Activated CD8-positive, alpha-beta T cell treated with anti-CD3 and anti-CD28 coated beads, Interleukin-2, amount 10 ng/mL, durations not matched to agents 7 days and 5 days (primary cell): ENCODE results near the gene NOL4L. TPM values are rescaled to one million over a fixed set of nuclear protein-coding genes. Genes with fewer than 3 reads are reported as not detected.
A peak's percentile ranks its signal among the peaks of the same experiment; 100 is the strongest.
"Not testable (repeated sequence)": the region's sequence is repeated elsewhere in the genome, so short reads cannot be mapped to it uniquely, and the experiment has no call there.

Experiments
- ATAC-seq: fragments of 150-1000 bp; cut with Tn5 transposase; one replicate; pipeline ENCODE4 v1.10.0; 2021; ENCODE audit warnings: moderate library complexity
- CTCF ChIA-PET: fragments of 350-600 bp; sonication (Branson Sonifier 250); formaldehyde crosslinking; loops from one replicate; lab custom pipeline; 2021; ENCODE audit warnings: antibody characterized with exemption; lab: Charles Lee
- POLR2A ChIA-PET: fragments of 350-600 bp; sonication (Branson Sonifier 250); formaldehyde crosslinking; loops from one replicate; lab custom pipeline; 2021; ENCODE audit warnings: antibody characterized with exemption; lab: Charles Lee
- DNase-seq: peaks from one replicate; pipeline ENCODE4 v3.0.0-alpha.2; 2020
- H3K27ac Mint-ChIP-seq: one replicate; pipeline ENCODE4 v1.8.0; 2021; ENCODE audit warnings: mild to moderate bottlenecking, mixed read lengths
- H3K27me3 Mint-ChIP-seq: one replicate; pipeline ENCODE4 v1.8.0; 2021; ENCODE audit warnings: low read depth, mixed read lengths
- H3K36me3 Mint-ChIP-seq: one replicate; pipeline ENCODE4 v1.8.0; 2021; ENCODE audit warnings: low read depth, mixed read lengths
- H3K4me1 Mint-ChIP-seq: one replicate; pipeline ENCODE4 v1.8.0; 2021; ENCODE audit warnings: low read depth, mixed read lengths
- H3K4me3 Mint-ChIP-seq: one replicate; pipeline ENCODE4 v1.8.0; 2021; ENCODE audit warnings: mild to moderate bottlenecking, mixed read lengths
- H3K9me3 Mint-ChIP-seq: one replicate; pipeline ENCODE4 v1.8.0; 2022; ENCODE audit warnings: mixed read lengths; ENCODE audit not compliant: insufficient read depth
- total RNA-seq, 2 experiments: library from RNA; stranded (reverse); gene quantifications; one replicate each; pipeline ENCODE4 v1.2.3, GENCODE V29; 2021

Gene NOL4L
- total RNA-seq, 2 experiments from 2014 or later, result 22.2 to 24.5 TPM

DNA sequence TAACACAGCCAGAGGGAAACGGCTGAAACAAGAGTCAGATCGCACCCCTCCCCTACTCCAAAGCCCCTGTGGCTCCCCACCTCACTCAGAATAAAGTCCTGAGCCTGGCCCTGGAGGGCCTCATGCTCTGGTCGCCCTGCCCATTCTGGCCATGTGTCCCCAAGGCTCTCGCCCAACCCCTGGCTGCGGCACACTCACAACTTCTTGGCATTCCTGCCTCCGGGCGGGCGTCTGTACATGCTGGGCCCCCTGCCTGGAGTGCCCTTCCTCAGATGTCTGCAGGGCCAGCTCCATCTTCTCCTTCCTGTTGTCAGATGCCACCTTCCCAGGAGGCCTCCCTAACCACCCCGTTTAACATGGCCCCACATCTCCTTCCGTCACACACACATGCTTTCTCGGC is 17.1 kb upstream of the NOL4L start:
- H3K36me3 Mint-ChIP-seq, result no peaks in the 10 kb centered on the region
- ChIA-PET CTCF (no interaction called here), POLR2A (no interaction called here)
- no peak for ATAC-seq
- no peaks in the 10 kb centered on the region for H3K9me3 Mint-ChIP-seq
- no peak for DNase-seq
- peaks cover 3% of the 10 kb centered on the region for H3K4me1 Mint-ChIP-seq
- H3K4me3 Mint-ChIP-seq, result no peak overlapping the region
- no peak overlapping the region for H3K27ac Mint-ChIP-seq
- H3K27me3 Mint-ChIP-seq, result peaks cover 3% of the 10 kb centered on the region

DNA sequence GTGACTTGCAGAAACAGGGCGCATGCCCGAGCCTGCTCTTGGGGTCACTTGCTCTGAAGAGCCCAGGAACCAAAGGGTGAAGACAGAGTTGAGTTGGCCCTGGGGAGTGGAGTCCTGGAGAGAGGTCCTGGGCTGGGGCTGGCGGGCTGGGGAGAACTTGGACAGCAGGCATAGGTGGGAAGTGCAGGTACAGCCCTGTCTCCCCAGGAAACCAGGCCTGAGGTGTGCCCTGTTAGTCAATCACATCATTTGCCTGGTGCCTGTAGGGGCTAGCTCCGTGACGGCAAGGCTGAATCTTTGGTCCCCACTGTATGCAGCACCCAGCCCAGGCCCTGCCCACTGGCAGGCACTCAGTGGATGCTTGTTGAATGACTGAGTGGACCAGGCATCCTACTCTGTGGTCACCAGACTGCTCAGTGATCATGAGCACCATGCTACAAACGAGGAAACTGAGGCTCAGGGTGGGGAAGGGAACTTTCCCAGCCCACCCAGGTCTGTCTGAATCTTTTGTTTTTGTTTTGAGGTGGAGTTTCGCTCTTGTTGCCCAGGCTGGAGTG is 15.6 kb upstream of the NOL4L start:
- peaks cover 11% of the 10 kb centered on the region for H3K4me1 Mint-ChIP-seq
- ChIA-PET CTCF (interaction anchor here (1.0 kb wide), 1 partner anchor 87 kb away, joined by 3 read pairs; no protein-coding TSS in a partner anchor), POLR2A (interaction anchor here (0.8 kb wide), 1 partner anchor 30 kb away, joined by 3 read pairs; no protein-coding TSS in a partner anchor)
- no peak overlapping the region for H3K27ac Mint-ChIP-seq
- no peaks in the 10 kb centered on the region for H3K9me3 Mint-ChIP-seq
- ATAC-seq (no peak), DNase-seq (no peak)
- peaks cover 3% of the 10 kb centered on the region for H3K27me3 Mint-ChIP-seq
- no peaks in the 10 kb centered on the region for H3K36me3 Mint-ChIP-seq
- no peak overlapping the region for H3K4me3 Mint-ChIP-seq

DNA sequence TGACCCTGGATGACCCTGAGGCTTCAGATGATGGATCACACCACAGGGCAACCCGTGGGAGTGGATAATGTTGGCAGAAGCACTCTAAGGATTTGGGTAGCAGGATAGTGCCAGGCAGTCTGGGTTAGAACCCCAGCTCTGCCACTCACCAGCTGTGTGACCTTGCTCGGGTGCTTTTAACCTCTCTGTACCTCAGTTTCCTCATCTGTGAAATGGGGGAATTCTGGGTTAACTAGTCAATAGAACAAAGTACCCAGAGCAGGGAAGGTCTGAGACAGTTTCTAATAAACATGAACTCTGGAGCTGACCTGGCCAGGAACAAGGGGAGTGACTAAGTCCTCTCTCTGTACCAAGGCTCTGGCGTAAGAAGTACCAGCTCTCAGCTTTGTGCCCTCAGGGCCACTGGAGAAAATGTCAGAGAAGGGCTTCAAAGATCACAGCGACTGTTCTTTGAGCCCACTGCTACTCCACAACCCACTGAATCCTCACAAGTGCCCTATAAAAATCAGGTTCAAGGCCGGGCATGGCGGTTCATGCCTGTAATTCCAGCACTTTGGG is 14.7 kb upstream of the NOL4L start:
- ChIA-PET POLR2A (no interaction called here), CTCF (no interaction called here)
- H3K36me3 Mint-ChIP-seq, result no peaks in the 10 kb centered on the region
- peaks cover 3% of the 10 kb centered on the region for H3K27me3 Mint-ChIP-seq
- H3K4me3 Mint-ChIP-seq, result no peak overlapping the region
- no peak for ATAC-seq
- peaks cover 11% of the 10 kb centered on the region for H3K4me1 Mint-ChIP-seq
- no peak overlapping the region for H3K27ac Mint-ChIP-seq
- H3K9me3 Mint-ChIP-seq, result no peaks in the 10 kb centered on the region
- DNase-seq, result no peak

DNA sequence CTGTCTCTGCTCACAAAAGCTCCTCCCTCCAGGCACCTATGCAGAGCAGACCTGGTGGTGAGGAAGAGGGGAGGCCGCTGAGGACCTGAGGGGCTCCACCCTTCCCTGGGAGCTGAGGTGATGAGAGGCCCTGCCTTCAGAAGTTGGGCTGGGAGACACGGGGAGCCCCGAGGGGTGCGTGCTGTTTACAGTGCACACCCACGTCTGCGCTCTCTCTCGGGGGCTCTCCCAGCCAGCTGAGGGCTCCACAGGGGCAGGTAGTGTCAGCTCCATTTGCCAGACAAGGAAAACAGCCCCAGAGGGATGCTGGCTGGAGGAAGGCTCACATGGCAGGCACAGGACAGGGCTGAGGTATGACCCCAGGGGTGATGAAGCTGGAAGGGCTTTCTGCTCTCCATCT is 13.5 kb upstream of the NOL4L start:
- Mint-ChIP-seq H3K9me3 (no peaks in the 10 kb centered on the region), H3K4me3 (no peak overlapping the region), H3K4me1 (peaks cover 11% of the 10 kb centered on the region), H3K36me3 (no peaks in the 10 kb centered on the region), H3K27me3 (peaks cover 3% of the 10 kb centered on the region), H3K27ac (no peak overlapping the region)
- DNase-seq, result no peak
- POLR2A ChIA-PET, result no interaction called here
- CTCF ChIA-PET, result interaction anchor here (1.2 to 1.3 kb wide), 2 partner anchors 12 to 54 kb away, joined by 3 read pairs; no protein-coding TSS in a partner anchor
- ATAC-seq, result no peak

GRCh38 chr20:32597714-32598113 is 12.6 kb upstream of the NOL4L start:
- no peak for DNase-seq

GRCh38 chr20:32596681-32597252 is 11.6 kb upstream of the NOL4L start:
- no peak overlapping the region for H3K4me3 Mint-ChIP-seq
- peaks cover 16% of the 10 kb centered on the region for H3K4me1 Mint-ChIP-seq
- peaks cover 3% of the 10 kb centered on the region for H3K27me3 Mint-ChIP-seq
- ATAC-seq (peak; percentile 33), DNase-seq (no peak)
- H3K27ac Mint-ChIP-seq, result no peak overlapping the region
- no peaks in the 10 kb centered on the region for H3K9me3 Mint-ChIP-seq
- ChIA-PET POLR2A (interaction anchor here (0.9 kb wide), 1 partner anchor 57 kb away, joined by 3 read pairs; no protein-coding TSS in a partner anchor), CTCF (no interaction called here)
- H3K36me3 Mint-ChIP-seq, result no peaks in the 10 kb centered on the region

More at GRCh38 chr20:32597714-32598113, 12.6 kb upstream of the NOL4L start:
- ChIA-PET POLR2A (interaction anchor here (0.5 kb wide), 1 partner anchor 703 kb away, joined by 3 read pairs; no protein-coding TSS in a partner anchor), CTCF (interaction anchor here (1.2 kb wide), 1 partner anchor 11 kb away, joined by 3 read pairs; no protein-coding TSS in a partner anchor)
- H3K4me3 Mint-ChIP-seq, result no peak overlapping the region
- peaks cover 3% of the 10 kb centered on the region for H3K27me3 Mint-ChIP-seq
- no peak for ATAC-seq
- H3K36me3 Mint-ChIP-seq, result no peaks in the 10 kb centered on the region
- no peak overlapping the region for H3K27ac Mint-ChIP-seq
- H3K9me3 Mint-ChIP-seq, result no peaks in the 10 kb centered on the region
- H3K4me1 Mint-ChIP-seq, result peaks cover 16% of the 10 kb centered on the region

DNA sequence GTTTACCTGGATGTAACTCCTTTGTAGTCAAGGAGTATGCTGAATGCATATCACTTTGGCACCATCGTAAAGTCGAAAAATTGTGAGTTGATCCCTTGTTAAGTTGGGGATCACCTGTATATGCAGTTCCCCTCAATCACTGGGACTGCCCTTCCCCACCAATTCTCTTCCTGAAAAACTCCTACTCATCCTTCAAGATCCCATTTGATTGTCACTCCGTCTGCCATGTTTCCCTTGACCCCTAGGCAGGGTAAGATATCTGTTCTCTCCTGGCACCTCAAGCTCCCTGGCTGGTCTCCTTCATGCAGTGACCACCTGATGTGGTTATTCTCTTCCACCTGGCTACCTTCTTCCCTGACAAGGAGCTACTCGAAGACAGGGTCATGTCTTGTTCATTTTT is 10.0 kb upstream of the NOL4L start:
- CTCF ChIA-PET, result no interaction called here
- H3K27ac Mint-ChIP-seq, result no peak overlapping the region
- H3K27me3 Mint-ChIP-seq, result peaks cover 5% of the 10 kb centered on the region
- no peak overlapping the region for H3K4me3 Mint-ChIP-seq
- H3K36me3 Mint-ChIP-seq, result no peaks in the 10 kb centered on the region
- no peaks in the 10 kb centered on the region for H3K9me3 Mint-ChIP-seq
- POLR2A ChIA-PET, result no interaction called here
- DNase-seq (no peak), ATAC-seq (no peak)
- peaks cover 16% of the 10 kb centered on the region for H3K4me1 Mint-ChIP-seq

DNA sequence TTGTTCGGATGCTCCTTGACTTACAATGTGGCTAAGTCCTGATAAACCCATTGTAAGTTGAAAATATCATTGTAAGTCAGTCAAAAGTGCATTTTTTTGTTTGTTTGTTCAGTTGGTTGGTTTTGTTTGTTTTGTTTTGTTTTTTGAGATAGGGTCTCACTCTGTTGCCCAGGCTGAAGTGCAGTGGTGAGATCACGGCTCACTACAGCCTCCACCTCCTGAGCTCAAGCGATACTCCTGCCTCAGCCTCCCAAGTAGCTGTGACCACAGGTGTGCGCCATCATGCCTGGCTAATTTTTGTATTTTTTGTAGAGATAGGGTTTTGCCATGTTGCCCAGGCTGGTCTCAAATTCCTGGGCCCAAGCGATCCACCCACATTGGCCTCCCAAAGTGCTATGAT is 9.5 kb upstream of the NOL4L start:
- H3K27me3 Mint-ChIP-seq, POLR2A ChIA-PET, H3K4me3 Mint-ChIP-seq, H3K36me3 Mint-ChIP-seq, CTCF ChIA-PET, DNase-seq, H3K27ac Mint-ChIP-seq, ATAC-seq, H3K9me3 Mint-ChIP-seq: not testable (repeated sequence)
- peaks cover 16% of the 10 kb centered on the region for H3K4me1 Mint-ChIP-seq

- DNase-seq (no peak), ATAC-seq (no peak)
- Mint-ChIP-seq H3K36me3 (no peaks in the 10 kb centered on the region), H3K27ac (no peak overlapping the region), H3K9me3 (no peaks in the 10 kb centered on the region), H3K27me3 (peaks cover 5% of the 10 kb centered on the region), H3K4me1 (peaks cover 20% of the 10 kb centered on the region), H3K4me3 (no peak overlapping the region)
- ChIA-PET CTCF (no interaction called here), POLR2A (no interaction called here)
These were observed 9.1 kb upstream of the NOL4L start for GRCh38 chr20:32594204-32594603.

DNA sequence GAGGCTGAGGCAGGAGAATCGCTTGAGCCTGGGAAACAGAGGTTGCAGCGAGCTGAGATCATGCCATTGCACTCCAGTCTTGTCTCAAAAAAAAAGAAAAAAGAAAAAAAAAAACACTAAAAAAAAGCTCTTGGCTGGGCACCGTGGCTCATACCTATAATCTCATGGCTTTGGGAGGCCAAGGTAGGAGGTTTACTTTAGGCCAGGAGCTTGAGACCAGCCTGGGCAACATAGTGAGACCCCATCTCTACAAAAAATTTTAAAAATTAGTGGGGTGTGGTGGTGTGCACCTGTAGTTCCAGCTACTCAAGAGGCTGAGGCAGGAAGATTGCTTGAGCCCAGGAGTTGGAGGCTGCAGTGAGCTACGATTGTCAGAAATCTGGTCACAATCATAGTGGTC is 7.5 kb upstream of the NOL4L start:
- H3K36me3 Mint-ChIP-seq, H3K27me3 Mint-ChIP-seq, ATAC-seq, H3K9me3 Mint-ChIP-seq, H3K4me3 Mint-ChIP-seq, DNase-seq, H3K27ac Mint-ChIP-seq, CTCF ChIA-PET: not testable (repeated sequence)
- peaks cover 23% of the 10 kb centered on the region for H3K4me1 Mint-ChIP-seq
- POLR2A ChIA-PET, result interaction anchor here (0.6 kb wide), 1 partner anchor 182 kb away, joined by 3 read pairs; no protein-coding TSS in a partner anchor

DNA sequence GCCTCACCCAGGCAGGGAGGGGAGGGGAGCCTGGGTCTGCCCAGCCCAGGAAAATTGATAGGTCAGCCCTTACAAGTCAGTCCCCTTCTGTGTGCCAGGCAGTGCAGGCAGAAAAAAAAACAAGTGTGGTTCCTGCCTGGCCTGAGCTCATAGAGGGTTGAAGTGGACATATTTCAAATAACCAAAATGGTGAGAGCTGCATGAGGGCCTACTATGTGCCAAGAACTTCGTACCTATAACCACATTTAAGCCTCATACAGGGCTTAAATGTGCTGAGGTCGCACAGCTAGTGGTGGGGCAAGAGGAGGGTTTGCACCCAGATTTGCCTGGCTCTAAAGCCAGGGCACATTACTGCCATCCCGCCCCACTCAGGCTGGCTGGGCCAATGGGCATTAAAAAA is 6.9 kb upstream of the NOL4L start:
- Mint-ChIP-seq H3K4me1 (peaks cover 21% of the 10 kb centered on the region), H3K27ac (no peak overlapping the region), H3K27me3 (peaks cover 11% of the 10 kb centered on the region), H3K4me3 (no peak overlapping the region), H3K9me3 (no peaks in the 10 kb centered on the region), H3K36me3 (no peaks in the 10 kb centered on the region)
- DNase-seq (no peak), ATAC-seq (no peak)
- ChIA-PET POLR2A (no interaction called here), CTCF (no interaction called here)

DNA sequence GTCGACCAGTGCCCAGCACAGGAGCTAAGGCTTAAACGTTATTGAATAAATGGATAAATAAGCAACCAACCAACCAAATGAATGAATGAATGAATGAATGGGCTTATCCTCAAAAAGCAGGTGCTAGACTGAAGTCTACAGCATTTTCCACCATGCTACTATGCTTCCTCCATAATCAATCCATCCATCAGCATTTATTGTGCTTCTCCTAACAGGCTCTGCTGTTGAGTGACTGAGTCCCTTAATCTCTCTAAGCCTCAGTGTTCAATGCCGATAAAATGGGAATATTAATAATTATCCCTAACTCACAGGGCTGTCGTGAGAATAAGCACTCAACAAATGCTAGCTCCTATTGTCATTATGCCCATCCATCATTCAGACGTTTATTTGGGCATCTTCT is 4.6 kb upstream of the NOL4L start:
- H3K27me3 Mint-ChIP-seq, result peaks cover 24% of the 10 kb centered on the region
- POLR2A ChIA-PET, result interaction anchor here (1.0 kb wide), 1 partner anchor 53 kb away, joined by 3 read pairs; no protein-coding TSS in a partner anchor

More for the DNA sequence above, 4.6 kb upstream of the NOL4L start:
- no peak overlapping the region for H3K4me3 Mint-ChIP-seq
- no peaks in the 10 kb centered on the region for H3K36me3 Mint-ChIP-seq
- no peak for ATAC-seq
- no peak for DNase-seq
- no peak overlapping the region for H3K27ac Mint-ChIP-seq
- peaks cover 26% of the 10 kb centered on the region for H3K4me1 Mint-ChIP-seq
- H3K9me3 Mint-ChIP-seq, result no peaks in the 10 kb centered on the region
- CTCF ChIA-PET, result no interaction called here
